AG09319 (cell line): Measurements from ENCODE around the gene ETV3.

ENCODE experiments used
- DNase-seq: peaks from one replicate; pipeline ENCODE4 v3.0.0-alpha.2; 2010; ENCODE audit warnings: low read depth; ENCODE audit errors: extremely low read depth
- CTCF ChIP-seq: IDR thresholded peaks from 2 replicates; pipeline ENCODE4 v1.5.1; 2011; ENCODE audit warnings: low read depth, mild to moderate bottlenecking, inconsistent platforms, low read length, moderate library complexity

The ETV3 gene

GRCh38 chr1:157085421-157085820, 52.8 kb downstream of the ETV3 start:
- TF ChIP-seq CTCF: no peak
- no peak for DNase-seq

- no peak for DNase-seq
- no peak for TF ChIP-seq CTCF
Measured at GRCh38 chr1:157084720-157085119, 53.5 kb downstream of the ETV3 start.

- DNase-seq: no peak
- TF ChIP-seq CTCF: no peak
Measured at GRCh38 chr1:157081707-157082106, 56.5 kb downstream of the ETV3 start.

GRCh38 chr1:157080714-157081113, 57.5 kb downstream of the ETV3 start:
- TF ChIP-seq CTCF: no peak
- DNase-seq: no peak

GRCh38 chr1:157077394-157077793, 60.8 kb downstream of the ETV3 start:
- TF ChIP-seq CTCF: no peak

GRCh38 chr1:157073944-157074685, 64.1 kb downstream of the ETV3 start:
- peak; percentile 59 for TF ChIP-seq CTCF
- DNase-seq: peak; percentile 25

More at GRCh38 chr1:157077394-157077793, 60.8 kb downstream of the ETV3 start:
- DNase-seq: no peak
